ENCODE measurements around the gene FAM3C.

The FAM3C gene

DNA sequence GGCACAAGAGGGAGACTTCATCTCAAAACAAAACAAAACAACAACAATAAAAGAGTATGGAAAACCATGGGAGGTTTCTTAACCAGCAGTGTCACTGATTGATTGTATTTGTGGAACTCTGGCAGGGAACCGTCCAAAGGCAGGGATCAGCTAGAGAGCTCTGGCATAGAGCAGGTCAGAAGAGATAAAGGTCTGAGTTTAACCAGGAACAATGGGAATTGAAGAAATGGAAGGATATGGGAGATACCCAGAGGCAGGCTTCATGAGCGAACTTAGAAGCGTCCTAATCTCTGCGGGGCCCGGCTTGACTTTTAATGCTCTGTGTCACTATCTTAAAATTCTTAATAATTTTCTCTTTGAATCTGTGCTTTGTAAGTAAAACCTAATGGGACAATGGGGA lies 10.4 kb upstream of the FAM3C start:
- TF ChIP-seq, protein P1, sequence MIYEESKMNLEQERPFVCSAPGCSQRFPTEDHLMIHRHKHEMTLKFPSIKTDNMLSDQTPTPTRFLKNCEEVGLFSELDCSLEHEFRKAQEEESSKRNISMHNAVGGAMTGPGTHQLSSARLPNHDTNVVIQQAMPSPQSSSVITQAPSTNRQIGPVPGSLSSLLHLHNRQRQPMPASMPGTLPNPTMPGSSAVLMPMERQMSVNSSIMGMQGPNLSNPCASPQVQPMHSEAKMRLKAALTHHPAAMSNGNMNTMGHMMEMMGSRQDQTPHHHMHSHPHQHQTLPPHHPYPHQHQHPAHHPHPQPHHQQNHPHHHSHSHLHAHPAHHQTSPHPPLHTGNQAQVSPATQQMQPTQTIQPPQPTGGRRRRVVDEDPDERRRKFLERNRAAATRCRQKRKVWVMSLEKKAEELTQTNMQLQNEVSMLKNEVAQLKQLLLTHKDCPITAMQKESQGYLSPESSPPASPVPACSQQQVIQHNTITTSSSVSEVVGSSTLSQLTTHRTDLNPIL (CRISPR knock-in tag; IDR thresholded peaks at IDR 0.05; ENCODE audit: low read depth) = no peak
- TF ChIP-seq ZNF565 (CRISPR knock-in tag; conservative IDR thresholded peaks at IDR 0.05; ENCODE audit: low read depth) = no peak
- no peak for TF ChIP-seq BACH2 (CRISPR knock-in tag; IDR thresholded peaks at IDR 0.05; ENCODE audit: borderline replicate concordance)
- TF ChIP-seq OSR1 (CRISPR knock-in tag; IDR thresholded peaks at IDR 0.05) = no peak
- no peak for TF ChIP-seq CSDC2 (CRISPR knock-in tag; IDR thresholded peaks at IDR 0.05)
- TF ChIP-seq, protein P2, sequence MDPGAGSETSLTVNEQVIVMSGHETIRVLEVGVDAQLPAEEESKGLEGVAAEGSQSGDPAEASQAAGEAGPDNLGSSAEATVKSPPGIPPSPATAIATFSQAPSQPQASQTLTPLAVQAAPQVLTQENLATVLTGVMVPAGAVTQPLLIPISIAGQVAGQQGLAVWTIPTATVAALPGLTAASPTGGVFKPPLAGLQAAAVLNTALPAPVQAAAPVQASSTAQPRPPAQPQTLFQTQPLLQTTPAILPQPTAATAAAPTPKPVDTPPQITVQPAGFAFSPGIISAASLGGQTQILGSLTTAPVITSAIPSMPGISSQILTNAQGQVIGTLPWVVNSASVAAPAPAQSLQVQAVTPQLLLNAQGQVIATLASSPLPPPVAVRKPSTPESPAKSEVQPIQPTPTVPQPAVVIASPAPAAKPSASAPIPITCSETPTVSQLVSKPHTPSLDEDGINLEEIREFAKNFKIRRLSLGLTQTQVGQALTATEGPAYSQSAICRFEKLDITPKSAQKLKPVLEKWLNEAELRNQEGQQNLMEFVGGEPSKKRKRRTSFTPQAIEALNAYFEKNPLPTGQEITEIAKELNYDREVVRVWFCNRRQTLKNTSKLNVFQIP (CRISPR knock-in tag; IDR thresholded peaks at IDR 0.05; ENCODE audit: borderline replicate concordance, low read depth) = no peak
- TF ChIP-seq, protein P3, sequence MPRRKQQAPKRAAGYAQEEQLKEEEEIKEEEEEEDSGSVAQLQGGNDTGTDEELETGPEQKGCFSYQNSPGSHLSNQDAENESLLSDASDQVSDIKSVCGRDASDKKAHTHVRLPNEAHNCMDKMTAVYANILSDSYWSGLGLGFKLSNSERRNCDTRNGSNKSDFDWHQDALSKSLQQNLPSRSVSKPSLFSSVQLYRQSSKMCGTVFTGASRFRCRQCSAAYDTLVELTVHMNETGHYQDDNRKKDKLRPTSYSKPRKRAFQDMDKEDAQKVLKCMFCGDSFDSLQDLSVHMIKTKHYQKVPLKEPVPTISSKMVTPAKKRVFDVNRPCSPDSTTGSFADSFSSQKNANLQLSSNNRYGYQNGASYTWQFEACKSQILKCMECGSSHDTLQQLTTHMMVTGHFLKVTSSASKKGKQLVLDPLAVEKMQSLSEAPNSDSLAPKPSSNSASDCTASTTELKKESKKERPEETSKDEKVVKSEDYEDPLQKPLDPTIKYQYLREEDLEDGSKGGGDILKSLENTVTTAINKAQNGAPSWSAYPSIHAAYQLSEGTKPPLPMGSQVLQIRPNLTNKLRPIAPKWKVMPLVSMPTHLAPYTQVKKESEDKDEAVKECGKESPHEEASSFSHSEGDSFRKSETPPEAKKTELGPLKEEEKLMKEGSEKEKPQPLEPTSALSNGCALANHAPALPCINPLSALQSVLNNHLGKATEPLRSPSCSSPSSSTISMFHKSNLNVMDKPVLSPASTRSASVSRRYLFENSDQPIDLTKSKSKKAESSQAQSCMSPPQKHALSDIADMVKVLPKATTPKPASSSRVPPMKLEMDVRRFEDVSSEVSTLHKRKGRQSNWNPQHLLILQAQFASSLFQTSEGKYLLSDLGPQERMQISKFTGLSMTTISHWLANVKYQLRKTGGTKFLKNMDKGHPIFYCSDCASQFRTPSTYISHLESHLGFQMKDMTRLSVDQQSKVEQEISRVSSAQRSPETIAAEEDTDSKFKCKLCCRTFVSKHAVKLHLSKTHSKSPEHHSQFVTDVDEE (CRISPR knock-in tag; IDR thresholded peaks at IDR 0.05) = no peak
- no peak for TF ChIP-seq ZFP30 (CRISPR knock-in tag; IDR thresholded peaks at IDR 0.05)
- no peak for TF ChIP-seq PPARA (CRISPR knock-in tag; IDR thresholded peaks at IDR 0.05; ENCODE audit: borderline replicate concordance)
- TF ChIP-seq GLIS3 (CRISPR knock-in tag; IDR thresholded peaks at IDR 0.05) = no peak
- ATAC-seq = no peak

DNA sequence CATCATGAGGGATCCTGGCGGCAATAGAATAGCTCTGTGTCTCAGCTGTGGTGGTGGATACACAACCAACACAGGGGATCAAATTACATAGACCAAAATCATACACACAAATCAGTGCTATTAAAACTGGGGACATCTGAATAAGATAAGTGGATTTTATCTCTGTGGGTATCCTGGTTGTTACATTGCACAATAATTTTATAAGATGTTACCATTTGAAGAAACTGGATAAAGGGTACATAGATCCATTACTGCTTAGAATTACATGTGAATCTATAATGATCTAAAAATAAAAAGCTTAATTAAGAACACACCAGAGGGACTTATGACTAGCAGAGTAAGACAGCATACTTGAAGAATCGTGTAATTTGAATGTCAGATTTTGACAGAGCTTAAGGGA lies 8.2 kb upstream of the FAM3C start:
- no peak for TF ChIP-seq ARNTL (CRISPR knock-in tag; IDR thresholded peaks at IDR 0.05; ENCODE audit: borderline replicate concordance, low read depth)
- TF ChIP-seq ISL1 (CRISPR knock-in tag; IDR thresholded peaks at IDR 0.05) = no peak
- TF ChIP-seq ZC3H10 (CRISPR knock-in tag; IDR thresholded peaks at IDR 0.05) = no peak
- TF ChIP-seq, protein P1 (CRISPR knock-in tag; IDR thresholded peaks at IDR 0.05; ENCODE audit: low read depth) = no peak
- no peak for TF ChIP-seq GLIS3 (CRISPR knock-in tag; IDR thresholded peaks at IDR 0.05)

DNA sequence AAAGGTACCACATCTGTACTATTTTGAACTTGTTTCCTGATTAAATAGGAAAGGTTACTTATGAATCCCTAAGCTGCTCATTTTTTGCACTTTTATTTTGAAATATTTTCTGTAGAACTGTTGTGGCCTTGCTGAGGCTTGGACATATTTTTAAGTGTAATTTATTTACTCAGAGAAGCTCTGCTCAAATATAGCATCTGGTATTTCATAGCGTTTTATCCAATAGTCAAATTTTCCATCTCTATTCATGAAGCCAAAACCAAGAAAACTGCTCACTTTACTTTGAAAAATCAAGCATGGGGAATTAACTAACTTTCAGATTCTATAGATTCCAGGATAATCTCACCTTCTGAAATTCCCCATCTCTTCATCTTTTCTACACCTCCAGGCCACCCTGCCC lies 6.6 kb upstream of the FAM3C start:
- ATAC-seq = no peak
- TF ChIP-seq TCF4 (CRISPR knock-in tag; IDR thresholded peaks at IDR 0.05; ENCODE audit: borderline replicate concordance) = no peak
- TF ChIP-seq, protein P4, sequence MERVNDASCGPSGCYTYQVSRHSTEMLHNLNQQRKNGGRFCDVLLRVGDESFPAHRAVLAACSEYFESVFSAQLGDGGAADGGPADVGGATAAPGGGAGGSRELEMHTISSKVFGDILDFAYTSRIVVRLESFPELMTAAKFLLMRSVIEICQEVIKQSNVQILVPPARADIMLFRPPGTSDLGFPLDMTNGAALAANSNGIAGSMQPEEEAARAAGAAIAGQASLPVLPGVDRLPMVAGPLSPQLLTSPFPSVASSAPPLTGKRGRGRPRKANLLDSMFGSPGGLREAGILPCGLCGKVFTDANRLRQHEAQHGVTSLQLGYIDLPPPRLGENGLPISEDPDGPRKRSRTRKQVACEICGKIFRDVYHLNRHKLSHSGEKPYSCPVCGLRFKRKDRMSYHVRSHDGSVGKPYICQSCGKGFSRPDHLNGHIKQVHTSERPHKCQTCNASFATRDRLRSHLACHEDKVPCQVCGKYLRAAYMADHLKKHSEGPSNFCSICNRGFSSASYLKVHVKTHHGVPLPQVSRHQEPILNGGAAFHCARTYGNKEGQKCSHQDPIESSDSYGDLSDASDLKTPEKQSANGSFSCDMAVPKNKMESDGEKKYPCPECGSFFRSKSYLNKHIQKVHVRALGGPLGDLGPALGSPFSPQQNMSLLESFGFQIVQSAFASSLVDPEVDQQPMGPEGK (CRISPR knock-in tag; IDR thresholded peaks at IDR 0.05; ENCODE audit: borderline replicate concordance) = no peak
- no peak for TF ChIP-seq BACH2 (CRISPR knock-in tag; IDR thresholded peaks at IDR 0.05; ENCODE audit: borderline replicate concordance)
- TF ChIP-seq ESRRG (CRISPR knock-in tag; IDR thresholded peaks at IDR 0.05) = no peak
- no peak for TF ChIP-seq ISL1 (CRISPR knock-in tag; IDR thresholded peaks at IDR 0.05)
- TF ChIP-seq, protein P1 (CRISPR knock-in tag; IDR thresholded peaks at IDR 0.05; ENCODE audit: low read depth) = no peak
- TF ChIP-seq TOX (CRISPR knock-in tag; IDR thresholded peaks at IDR 0.05; ENCODE audit: borderline replicate concordance) = no peak
- TF ChIP-seq ZNF565 (CRISPR knock-in tag; conservative IDR thresholded peaks at IDR 0.05; ENCODE audit: low read depth) = no peak
- TF ChIP-seq SNAI2 (CRISPR knock-in tag; IDR thresholded peaks at IDR 0.05) = no peak
- no peak for TF ChIP-seq ZNF8 (CRISPR knock-in tag; IDR thresholded peaks at IDR 0.05)
- TF ChIP-seq ZFP30 (CRISPR knock-in tag; IDR thresholded peaks at IDR 0.05) = no peak
- TF ChIP-seq CSDC2 (CRISPR knock-in tag; IDR thresholded peaks at IDR 0.05) = no peak
- TF ChIP-seq ZNF70 (CRISPR knock-in tag; IDR thresholded peaks at IDR 0.05) = no peak
- TF ChIP-seq, protein P5, sequence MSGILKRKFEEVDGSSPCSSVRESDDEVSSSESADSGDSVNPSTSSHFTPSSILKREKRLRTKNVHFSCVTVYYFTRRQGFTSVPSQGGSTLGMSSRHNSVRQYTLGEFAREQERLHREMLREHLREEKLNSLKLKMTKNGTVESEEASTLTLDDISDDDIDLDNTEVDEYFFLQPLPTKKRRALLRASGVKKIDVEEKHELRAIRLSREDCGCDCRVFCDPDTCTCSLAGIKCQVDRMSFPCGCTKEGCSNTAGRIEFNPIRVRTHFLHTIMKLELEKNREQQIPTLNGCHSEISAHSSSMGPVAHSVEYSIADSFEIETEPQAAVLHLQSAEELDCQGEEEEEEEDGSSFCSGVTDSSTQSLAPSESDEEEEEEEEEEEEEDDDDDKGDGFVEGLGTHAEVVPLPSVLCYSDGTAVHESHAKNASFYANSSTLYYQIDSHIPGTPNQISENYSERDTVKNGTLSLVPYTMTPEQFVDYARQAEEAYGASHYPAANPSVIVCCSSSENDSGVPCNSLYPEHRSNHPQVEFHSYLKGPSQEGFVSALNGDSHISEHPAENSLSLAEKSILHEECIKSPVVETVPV (CRISPR knock-in tag; IDR thresholded peaks at IDR 0.05) = no peak
- no peak for TF ChIP-seq ZFP3 (CRISPR knock-in tag; IDR thresholded peaks at IDR 0.05)
- no peak for TF ChIP-seq OSR1 (CRISPR knock-in tag; IDR thresholded peaks at IDR 0.05)
- TF ChIP-seq GLIS3 (CRISPR knock-in tag; IDR thresholded peaks at IDR 0.05) = no peak
- TF ChIP-seq, protein P3 (CRISPR knock-in tag; IDR thresholded peaks at IDR 0.05) = no peak

More for the DNA sequence above, 8.2 kb upstream of the FAM3C start:
- no peak for ATAC-seq

All from SK-N-SH treated with all-trans-retinoic acid at 6 μM for 48 hours (cell line).